ENCODE data around the gene UBASH3A.

DNA sequence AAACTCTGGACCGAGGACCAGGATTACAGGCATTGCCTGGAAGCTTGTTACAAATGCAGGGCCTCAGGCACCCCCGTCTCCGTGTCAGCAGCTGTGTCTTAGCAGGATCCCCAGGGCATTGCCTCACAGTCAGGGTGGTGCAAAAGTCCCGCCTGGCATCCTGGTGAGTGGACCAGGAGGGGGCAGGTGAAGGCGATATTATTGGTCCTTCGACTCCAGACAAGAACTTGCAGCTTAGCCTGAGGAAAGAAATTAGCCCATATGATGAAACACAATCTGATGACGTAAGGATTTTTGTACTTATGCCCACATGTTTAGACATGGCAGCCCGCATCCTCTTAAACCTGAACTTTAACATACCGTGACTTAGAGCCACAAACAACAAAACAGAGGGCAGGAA, 51.5 kb downstream of the UBASH3A start:
- no peak for TF ChIP-seq EZH2 (IDR thresholded peaks at IDR 0.05; ENCODE audit: low read length)
- TF ChIP-seq, protein P1, sequence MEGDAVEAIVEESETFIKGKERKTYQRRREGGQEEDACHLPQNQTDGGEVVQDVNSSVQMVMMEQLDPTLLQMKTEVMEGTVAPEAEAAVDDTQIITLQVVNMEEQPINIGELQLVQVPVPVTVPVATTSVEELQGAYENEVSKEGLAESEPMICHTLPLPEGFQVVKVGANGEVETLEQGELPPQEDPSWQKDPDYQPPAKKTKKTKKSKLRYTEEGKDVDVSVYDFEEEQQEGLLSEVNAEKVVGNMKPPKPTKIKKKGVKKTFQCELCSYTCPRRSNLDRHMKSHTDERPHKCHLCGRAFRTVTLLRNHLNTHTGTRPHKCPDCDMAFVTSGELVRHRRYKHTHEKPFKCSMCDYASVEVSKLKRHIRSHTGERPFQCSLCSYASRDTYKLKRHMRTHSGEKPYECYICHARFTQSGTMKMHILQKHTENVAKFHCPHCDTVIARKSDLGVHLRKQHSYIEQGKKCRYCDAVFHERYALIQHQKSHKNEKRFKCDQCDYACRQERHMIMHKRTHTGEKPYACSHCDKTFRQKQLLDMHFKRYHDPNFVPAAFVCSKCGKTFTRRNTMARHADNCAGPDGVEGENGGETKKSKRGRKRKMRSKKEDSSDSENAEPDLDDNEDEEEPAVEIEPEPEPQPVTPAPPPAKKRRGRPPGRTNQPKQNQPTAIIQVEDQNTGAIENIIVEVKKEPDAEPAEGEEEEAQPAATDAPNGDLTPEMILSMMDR (optimal IDR thresholded peaks at IDR 0.05 in 1 of 3, IDR thresholded peaks at IDR 0.05 in 1 of 3, conservative IDR thresholded peaks at IDR 0.05 in 1 of 3; ENCODE audit: extremely low read depth in 1 of 3, insufficient read depth in 2 of 3, low read length in 3 of 3): no peak
